Left renal pelvis (tissue), 4 donors: ENCODE data around the gene EMSY. TPM values are rescaled to one million over a fixed set of nuclear protein-coding genes. Genes with fewer than 3 reads are reported as not detected.
A peak's percentile ranks its signal among the peaks of the same experiment; 100 is the strongest.

ENCODE experiments used
- DNase-seq, 4 donors: peaks; one replicate each; pipeline ENCODE4 v3.0.0-alpha.2; 2013; ENCODE audit warnings: low read depth in 4 of 4, low spot score in 3 of 4
- polyA plus RNA-seq, 4 donors: library from polyadenylated mRNA; unstranded; fragments of 120-200 nt; gene quantifications; one replicate each; pipeline ENCODE4 v1.2.1, GENCODE V29; 2013; ENCODE audit not compliant: insufficient read length in 4 of 4

The EMSY gene
- polyA plus RNA-seq, 4 donors, result 28.6 to 34.7 (median 30.3) TPM

DNA sequence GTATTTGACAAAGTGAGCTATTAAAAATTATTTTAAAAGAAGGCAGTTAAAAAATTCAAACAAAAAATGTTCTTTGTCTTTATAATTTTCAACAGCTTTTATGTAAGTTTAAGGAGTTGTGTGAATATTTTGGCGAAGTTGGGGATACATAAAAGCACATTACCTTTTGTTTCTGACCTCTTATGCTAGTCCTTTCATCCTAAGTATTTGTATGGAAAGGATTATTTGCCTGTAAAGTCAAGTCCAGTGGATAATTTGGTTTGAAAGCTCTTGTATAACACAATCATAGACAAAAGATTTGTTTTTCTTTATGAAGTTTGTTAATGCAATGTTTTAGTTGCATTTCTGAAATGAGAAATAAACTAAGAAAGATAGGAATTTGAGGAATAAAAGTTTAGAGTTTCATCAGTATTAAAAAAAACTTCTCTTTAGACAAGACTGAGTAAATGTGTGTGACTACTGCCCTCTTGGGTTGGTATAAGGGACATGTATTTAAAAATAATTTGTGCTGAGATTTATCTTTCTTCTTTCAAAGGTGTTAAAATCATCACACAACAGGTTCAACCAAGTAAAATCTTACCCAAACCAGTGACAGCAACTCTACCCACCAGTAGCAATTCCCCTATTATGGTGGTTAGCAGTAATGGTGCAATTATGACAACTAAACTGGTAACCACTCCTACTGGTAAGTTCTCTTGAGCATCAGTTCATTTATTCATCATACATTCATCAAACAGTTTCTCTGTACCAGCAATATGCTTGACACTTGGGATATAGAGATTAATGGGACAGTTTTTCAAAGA lies 68.2 kb downstream of the EMSY start:
- DNase-seq, result peak in 2 of 4 donors; percentile 7 to 14

DNA sequence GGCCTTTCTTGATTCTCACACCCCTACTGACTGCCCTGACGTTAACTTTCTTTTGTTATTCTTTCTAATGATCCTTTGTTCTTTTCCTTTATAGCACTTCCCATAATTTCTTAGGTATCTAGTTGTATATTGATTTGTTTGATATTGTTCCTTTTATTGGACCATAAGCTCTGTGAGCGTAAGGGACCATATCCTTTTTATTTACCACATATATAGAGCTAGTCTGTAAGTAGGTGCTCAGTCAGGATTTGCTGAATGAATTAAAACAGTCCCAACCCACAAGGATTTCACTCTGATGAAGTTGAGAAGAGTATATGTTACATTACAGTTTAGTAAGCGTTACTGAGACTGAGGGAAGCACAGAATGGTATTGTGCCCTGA lies 68.8 kb downstream of the EMSY start:
- DNase-seq, result no peak

DNA sequence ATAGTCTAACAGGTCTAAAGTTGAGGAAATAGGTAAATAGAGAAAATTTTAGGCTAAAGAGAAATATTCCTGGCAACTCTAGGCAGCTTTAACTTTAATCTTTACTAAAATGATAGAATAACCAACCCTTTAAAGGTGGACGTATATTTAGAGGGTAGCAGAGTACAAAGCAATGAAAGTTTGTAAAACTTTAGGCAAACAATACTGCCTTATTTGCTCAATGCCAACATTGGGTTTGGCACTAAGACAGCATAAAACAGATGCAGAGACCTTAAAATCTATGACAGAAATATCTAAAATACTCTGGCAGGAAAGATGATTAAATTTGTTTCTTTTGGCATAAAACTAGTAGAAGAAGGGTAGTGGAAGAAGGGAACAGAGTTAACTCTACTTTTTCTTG lies 70.7 kb downstream of the EMSY start:
- no peak for DNase-seq

DNA sequence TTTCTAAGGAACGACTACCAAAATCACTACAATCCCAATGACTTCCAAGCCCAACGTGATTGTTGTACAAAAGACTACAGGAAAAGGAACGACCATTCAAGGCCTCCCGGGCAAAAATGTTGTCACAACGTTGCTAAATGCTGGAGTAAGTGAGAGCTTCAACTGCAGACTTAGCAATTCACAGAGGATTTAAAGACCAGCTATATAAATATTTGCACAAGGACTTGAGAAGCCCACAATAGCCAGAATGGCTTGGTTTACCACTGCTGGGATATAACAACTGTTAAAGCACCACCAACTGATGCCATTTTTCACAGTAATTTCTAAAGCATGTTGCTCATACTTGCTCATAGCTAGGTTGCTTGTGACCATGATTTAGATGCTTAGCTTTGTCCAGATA lies 78.3 kb downstream of the EMSY start:
- no peak for DNase-seq

DNA sequence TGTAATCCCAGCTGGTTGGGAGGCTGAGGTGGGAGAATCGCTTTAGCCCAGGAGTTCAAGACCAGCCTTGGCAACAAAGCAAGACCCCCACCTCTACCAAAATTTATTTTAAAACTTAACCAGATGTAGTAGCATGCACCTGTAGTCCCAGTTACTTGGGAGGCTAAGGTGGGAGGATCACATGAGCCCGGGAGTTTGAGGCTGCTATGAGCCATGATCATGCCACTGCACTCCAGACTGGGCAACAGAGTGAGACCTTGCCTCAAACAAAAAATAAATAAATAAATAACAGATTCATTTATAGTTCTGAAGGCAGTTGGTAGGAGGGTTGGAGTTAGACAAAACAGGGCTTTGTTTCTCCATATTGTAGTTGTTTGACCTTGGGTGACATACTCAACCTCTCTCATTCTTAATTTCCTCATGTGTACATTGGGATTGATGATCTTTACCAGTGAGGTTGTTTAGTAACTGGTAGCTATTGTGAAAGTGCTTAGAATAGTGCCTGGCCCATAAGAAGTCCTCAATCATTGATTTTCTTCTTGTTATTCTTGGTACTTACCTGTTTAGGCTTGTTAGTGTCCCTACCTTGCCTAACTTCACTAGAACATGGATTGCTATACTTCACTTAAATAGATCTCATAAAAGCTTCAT lies 79.1 kb downstream of the EMSY start:
- DNase-seq, result no peak

DNA sequence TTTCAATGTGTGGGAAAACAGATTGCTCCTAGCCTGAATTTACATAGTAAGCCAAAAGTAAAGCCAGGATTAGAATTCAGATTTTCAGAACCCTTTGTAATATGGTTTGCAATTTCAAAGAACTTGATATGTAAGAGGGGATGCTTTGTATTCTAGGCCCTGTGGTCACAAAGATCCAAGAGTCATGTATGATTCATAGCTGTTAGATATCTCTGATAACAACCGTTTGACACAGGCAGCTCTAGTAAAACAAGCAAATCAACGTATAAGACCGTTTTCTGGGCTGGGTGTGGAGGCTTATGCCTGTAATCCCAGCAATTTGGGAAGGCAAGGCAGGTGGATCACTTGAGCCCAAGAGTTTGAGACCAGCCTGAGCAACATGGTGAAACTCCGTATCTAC lies 79.6 kb downstream of the EMSY start:
- no peak for DNase-seq

DNA sequence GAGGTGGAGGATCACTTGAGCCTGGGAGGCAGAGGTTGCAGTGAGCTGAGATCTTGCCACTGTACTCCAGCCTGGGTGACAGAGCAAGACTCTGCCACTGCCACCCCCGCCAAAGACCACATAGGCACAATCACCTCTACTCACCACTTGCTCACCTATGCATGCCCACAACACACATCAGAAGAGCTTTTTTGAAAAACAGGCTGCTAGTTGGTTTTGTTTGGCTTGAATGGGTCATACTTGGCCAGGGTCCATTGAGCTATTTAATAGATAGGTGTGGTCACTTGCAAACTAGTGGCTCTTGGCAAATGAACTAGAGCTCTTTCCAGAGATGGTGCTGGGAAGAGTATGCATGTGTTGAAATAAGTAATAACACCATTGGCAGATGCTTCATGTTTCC lies 80.1 kb downstream of the EMSY start:
- no peak for DNase-seq

DNA sequence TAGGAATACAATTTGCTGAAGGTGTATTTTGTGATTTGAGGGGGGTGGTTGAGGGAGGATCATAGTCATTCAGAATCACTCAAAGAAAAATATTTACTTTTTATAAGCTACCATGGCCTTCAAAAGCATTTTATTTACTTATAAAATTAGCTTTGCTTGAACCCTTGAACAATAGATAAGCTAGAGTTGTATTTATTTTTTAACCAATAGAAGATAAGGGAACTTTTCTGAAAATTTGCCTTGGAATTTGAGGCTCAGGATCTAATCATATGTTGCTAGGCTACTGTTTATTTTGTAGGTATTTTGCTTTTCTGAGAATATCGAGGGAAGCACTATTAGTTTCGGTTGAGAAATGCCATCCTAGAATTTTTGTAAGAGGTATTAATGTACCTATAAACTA lies 82.1 kb downstream of the EMSY start:
- DNase-seq, result no peak

DNA sequence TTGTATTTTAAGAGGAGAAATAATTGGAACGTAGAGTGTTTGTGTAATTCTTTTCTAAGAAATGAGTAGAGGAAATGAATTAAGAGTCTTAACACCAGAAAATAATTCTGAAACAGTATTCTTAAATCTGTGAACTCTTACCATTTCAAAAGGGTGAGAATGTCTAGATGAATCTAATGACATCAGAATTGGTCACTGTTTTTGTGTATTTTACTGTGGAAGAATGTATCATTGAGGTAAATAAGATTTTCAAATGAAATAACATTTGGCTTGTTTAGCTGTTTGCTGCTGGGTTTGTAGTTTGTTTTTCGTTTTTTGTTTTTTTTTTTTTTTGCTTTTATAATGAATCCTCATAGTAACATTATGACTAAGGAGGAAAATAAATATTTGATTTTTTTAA lies 97.6 kb downstream of the EMSY start:
- no peak for DNase-seq

DNA sequence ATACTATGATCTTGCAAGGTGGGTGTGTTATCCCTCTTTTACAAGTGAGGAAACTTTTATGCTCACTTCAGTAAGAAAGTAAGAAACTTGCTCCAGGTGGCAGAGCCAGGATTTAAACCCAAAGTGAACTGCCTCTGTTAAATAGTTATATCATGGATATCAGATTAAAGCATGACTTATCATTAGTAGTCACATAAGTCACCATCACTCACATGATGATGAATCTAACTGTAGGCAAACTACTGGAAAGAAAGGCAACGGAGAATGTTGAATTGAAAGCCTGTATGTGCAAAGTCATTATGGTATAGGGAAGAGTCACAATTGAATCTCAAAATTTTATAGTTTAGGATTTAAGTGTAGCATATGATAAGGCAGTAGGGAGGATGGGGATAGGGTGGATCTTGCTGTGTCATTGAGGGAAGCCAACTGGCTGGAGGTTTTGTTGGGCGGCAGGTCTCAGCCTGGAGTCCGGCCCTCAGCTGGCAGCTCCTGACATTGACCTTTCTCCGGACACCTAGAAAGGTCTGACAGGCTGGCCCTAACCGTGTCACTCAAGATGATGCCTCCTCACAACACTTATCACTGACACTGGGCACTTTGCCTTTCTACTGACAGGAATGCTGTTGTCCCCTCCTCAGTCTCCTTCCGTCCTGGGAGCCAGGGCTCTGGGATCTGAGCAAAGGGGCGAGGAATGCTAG lies 98.3 kb downstream of the EMSY start:
- DNase-seq, result no peak

DNA sequence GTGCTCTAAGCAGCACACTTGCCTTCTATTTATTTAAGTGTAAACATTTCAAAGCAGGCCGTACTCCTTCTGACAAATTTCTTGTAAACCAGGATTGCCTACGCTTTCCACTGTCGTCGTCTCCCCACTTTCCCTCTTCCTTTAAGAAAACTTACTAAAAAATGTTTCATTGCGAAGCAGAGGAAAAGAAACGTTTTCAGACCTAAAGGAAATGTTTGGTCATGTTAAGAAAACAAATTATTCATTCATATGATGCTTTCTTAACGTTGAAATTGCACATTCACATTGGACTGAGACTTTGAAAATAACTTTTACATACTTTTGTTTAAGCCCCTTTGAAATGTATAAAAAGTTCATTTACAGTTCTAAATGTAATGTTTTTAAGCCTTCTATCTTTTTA lies 106.0 kb downstream of the EMSY start:
- no peak for DNase-seq

DNA sequence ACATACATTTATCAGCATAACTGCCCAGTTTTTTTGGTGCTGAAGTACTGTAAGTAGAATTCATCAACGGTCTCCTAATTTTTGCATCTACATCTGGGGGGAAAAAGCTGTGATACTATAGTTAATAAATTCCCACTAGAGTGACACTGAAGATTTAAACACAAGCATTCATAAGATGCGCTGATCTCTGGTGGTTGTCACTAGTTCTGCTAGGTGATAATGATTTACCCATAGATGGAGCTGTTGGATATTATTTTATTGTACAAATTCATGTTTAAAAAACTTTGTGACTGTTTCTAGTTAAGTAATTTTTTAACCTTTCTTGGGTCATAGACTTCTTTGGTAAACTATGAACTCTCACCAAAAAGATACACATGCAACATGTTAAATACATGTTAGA lies 106.6 kb downstream of the EMSY start:
- no peak for DNase-seq

DNA sequence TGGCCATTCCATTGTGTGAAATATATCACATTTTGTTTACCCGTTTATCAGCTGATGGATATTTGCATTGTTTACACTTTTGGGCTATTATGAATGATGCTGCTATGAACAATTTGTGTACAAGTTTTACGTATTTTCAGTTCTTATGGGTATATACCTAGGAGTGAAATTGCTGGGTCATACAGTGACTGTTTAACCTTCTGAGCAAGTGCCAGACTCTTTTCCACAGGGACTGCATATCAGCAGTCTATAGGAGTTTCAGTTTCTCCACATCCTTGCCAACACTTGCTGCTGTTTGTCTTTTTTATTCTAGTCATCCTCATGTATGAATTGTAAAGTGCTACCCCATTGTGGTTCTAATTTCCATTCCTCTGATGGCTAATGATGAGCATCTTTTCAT lies 108.2 kb downstream of the EMSY start:
- DNase-seq, result no peak

DNA sequence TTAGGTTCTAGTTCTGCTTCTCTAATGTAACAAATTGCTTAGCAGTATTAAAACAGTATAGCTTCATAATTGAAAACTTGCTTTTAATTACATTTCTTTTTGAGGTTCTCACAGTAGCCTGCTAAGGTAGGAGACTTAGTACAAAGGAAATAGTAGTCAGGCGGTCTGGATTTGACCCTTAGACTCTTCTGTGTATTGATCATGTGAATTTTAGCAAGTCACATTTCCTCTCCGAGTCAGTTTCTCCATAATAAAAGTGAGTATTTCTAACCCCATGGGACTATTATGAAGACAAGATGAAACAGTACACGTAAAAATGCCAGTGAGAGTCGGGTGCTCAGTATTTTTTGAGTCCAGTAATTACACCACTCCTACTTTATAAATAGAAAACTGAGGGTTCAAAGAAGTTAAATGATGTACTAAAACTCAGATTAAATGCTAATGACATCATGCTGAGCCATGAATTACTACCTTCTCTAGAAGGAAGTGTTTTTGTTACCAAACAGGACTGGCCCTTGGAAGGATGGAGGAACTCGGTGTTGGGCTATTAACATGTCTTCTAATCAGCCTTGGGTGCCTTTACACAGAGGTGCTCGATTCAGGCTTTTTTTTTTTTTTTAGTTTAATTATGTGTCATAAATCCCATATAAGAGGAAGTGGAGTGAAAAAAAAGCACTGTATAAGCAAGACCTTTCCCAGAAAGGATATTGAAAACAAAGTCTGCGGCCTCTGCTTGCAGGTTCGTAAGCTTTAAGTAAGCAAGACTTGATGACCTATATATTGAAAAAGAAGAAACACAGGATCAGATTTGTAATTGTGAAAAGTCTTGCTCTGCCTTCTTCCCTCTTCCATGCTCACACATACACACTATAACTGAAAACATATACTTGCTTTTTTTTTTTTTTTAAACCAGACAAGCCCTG lies 109.0 kb downstream of the EMSY start:
- no peak for DNase-seq

DNA sequence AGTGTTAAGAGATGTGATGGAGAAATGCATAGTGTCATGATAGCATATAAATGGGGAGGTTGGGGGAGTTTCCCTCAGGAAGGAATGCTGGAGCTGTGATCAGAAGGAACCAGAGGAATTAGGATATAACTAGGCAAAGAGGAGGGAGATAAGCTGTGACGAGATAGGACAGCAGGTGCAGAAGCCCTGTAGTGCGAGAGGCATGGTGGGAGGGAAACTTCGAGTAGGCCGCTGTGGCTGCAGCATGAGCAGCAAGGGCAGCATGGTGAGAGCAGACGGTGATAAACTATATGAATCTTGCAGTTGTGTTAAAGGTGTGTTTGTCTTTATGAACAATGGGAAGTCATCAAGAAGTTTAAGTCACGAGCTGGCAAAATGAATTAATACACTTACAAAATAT lies 109.9 kb downstream of the EMSY start:
- DNase-seq, result no peak

DNA sequence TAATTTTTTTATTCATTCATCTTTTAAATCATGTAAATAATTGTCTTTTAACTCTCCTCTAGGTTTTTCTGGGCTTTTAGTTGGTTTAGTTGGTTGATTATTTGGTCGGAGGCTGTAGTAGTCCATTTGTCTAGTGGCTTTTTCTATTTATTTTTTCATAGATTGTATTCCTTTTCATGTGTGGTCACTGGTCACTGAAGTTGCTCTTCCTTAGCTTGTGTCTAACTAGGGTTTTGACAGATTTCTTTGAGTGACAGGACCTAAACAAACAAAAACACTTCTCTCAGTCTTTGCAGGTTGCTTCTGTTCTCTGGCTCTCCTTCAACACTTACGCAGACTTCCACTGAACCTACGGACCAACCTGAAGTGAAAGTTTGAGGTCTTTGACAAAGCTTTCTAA lies 112.6 kb downstream of the EMSY start:
- no peak for DNase-seq

DNA sequence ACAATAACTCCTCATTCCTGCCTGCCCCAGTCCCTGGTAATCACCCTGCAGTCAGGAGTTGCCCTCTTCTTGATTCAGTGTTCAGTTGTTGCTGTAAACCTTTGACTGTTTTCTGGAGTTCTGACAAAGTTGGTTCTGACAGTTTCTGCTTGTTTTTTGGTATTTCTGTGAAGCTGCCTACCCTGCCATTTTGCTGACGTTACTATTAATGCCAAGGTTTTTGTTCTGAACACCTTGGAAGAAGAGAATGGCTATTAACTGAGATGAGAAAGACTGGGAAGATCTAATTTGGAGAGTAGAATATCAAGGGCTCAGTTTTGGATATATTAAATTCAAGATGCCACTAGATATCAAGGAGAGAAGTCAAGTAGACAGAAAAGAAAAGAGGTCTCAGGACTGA lies 113.7 kb downstream of the EMSY start:
- no peak for DNase-seq

DNA sequence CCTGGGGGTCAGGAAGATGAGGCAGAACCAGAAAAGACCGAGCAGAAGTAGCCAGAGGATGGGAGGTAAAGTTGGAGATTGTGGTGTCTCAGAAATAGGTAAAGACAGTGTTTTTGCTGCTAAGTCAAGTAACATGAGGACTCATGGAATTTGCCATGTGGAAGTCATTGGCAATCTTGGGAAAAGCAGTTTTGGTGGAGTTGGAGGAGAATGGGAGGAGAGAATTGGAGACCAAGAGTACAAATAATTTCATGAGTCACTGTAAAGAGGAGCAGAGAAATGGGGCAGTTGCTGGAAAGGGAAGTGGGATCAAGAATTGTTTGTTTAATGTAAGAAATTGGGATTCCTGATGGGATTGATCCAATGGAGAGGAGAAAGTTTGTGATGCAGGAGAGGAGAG lies 114.1 kb downstream of the EMSY start:
- DNase-seq, result no peak

DNA sequence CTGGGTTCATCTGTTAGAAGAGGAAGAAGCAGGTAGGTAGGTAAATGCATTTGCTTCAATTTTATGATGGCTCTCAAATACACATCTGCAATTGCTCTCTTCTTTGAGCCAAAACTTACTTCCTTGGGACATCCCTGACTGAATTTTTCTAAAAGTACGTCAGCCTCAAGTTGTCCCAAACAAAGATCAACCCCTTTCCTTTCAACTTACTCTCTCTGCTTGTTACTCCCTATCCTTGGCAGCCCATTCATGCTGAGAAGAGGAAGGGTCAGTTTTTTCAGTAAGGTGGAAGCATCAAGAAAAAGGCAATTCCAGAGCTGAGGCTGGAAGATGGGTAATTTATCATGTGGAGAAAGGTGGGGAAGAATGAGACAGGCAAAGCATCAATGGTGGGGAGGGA lies 114.5 kb downstream of the EMSY start:
- no peak for DNase-seq

DNA sequence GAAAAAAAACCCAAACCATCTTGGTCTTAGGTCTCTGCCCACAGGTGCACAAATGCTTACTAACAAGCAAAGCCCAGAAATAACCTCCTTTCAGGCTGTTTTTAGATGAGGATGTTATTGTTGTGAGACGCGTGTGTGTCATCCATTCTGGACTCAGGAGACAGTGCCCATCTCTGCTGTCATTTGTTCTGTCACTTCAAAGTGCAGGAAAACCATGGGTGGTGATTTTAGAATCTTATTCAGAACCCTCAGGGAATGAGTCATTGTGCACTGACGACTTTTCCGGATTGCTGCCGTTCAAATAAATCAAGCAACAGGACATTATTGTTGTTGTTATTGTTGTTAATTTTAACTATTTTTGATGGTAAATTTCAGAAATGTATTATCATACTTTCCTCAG lies 115.4 kb downstream of the EMSY start:
- no peak for DNase-seq

DNA sequence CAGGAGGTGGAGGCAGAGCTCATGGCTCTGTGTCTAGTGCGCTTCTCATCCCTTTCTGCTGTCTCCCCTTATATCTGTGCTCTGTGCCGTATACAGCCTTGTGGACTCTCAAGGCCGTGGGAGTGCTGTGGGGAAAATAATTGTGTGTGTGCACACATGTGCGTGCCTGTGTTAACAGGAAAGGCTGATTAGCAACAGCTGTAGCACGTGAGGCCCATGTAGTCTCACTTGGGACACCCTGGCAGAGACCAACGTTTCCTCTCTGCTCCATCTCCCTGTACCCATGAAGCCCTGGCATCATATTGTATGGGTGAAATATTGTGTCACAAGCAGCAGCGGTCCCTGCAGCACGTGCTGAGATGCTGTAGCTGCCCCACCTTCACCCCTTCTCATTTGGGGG lies 116.4 kb downstream of the EMSY start:
- no peak for DNase-seq
